IPS-15b (cell line): ENCODE data around the gene CCDC50.

ENCODE experiments used
- H3K27me3 ChIP-seq: one replicate; pipeline ENCODE4 v1.6.1; 2013; ENCODE audit warnings: low read length; ENCODE audit not compliant: control insufficient read depth, insufficient read depth
- H3K36me3 ChIP-seq: one replicate; pipeline ENCODE4 v1.6.1; 2013; ENCODE audit warnings: low read length; ENCODE audit not compliant: control insufficient read depth, insufficient read depth
- H3K4me1 ChIP-seq: one replicate; pipeline ENCODE4 v1.6.1; 2013; ENCODE audit warnings: mild to moderate bottlenecking, low read length; ENCODE audit not compliant: control insufficient read depth, insufficient read depth
- H3K4me3 ChIP-seq: one replicate; pipeline ENCODE4 v1.5.1; 2013; ENCODE audit warnings: low read depth, low read length
- H3K9ac ChIP-seq: one replicate; pipeline ENCODE4 v1.6.1; 2013; ENCODE audit warnings: low read depth, mild to moderate bottlenecking, low read length
- H3K9me3 ChIP-seq: one replicate; pipeline ENCODE4 v1.6.1; 2013; ENCODE audit warnings: mild to moderate bottlenecking, low read length; ENCODE audit not compliant: control insufficient read depth, insufficient read depth

CCDC50 gene

DNA sequence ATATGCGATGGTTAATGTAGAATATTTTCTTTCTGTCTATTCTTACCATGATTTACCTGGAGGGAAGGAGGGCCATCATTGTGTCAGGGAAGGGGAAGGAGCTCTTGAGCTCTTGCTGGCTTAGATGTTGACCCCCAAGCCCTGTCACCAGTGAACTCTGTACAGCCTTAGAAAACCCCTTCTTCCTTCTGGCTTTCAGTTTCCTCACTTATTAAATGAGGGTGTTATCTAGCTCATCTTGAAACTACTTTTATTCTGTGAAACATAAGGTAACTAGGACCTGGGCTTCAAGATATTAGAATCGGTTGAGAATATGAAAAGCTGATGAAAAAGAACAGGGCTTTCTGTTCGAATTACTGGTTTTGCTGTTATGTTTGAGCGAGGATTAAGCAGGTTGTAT lies 26.2 kb downstream of the CCDC50 start:
- H3K4me3 ChIP-seq = no peak overlapping the region
- H3K9me3 ChIP-seq = no peaks in the 10 kb centered on the region
- peaks cover 39% of the 10 kb centered on the region for H3K4me1 ChIP-seq
- no peak overlapping the region for H3K9ac ChIP-seq
- H3K27me3 ChIP-seq = no peaks in the 10 kb centered on the region
- H3K36me3 ChIP-seq = no peaks in the 10 kb centered on the region

DNA sequence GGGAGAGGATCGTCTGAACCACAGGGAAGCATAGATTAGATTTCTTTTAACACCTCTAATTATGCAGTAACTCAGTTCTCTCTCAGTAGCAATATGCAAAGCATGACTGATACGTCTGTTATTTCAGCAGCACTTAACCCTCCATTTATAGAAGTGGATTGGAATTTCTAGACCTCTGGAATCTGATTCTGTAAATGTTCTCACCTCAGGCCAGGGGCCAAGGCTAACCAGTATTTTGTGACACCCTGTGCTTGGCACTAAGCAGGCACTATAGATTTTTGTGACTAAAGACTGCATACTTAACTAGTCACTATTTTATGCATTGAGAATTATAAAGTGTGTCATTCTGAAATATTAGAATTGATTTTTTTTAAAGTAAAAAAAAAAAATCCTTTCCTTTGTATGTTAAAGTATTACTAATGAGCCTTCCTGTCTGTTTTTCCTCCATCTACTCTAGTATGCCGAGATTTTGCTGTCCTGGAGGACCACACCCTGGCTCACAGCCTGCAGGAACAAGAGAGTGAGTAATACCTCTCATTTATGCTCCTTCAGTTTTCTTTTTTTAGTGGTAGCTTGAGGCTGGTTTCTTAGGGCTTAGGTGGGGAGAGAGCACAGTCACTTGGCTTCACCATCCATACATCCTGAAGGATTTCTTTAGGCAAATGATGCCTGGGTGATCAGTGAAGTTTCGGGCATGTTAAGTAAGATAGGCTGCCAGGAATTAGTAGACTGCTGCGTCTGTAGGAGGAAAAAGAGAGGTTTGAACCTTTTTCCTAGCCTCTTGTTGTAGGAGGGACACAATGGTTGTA lies 27.6 kb downstream of the CCDC50 start:
- Histone ChIP-seq H3K9ac (no peak overlapping the region), H3K27me3 (no peaks in the 10 kb centered on the region), H3K36me3 (no peaks in the 10 kb centered on the region), H3K9me3 (no peaks in the 10 kb centered on the region), H3K4me1 (peaks cover 32% of the 10 kb centered on the region), H3K4me3 (no peak overlapping the region)

DNA sequence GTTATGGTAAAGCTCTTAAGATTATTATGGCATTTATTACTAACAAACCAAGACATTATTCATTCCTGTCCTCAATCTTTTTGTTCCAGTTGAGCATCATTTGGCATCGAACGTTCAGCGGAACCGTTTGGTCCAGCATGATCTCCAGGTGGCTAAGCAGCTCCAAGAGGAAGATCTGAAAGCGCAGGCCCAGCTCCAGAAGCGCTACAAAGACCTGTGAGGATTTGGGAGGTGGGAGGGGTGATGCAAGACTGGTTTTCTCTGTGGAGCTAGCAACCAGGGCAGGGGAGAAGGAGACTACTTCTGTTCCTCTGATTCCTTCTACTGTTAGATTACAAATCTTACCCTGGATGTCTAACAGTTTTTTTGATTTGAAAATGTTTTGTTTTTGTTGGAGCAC lies 28.7 kb downstream of the CCDC50 start:
- Histone ChIP-seq H3K4me1 (peaks cover 31% of the 10 kb centered on the region), H3K9me3 (no peaks in the 10 kb centered on the region), H3K4me3 (no peak overlapping the region), H3K9ac (no peak overlapping the region), H3K36me3 (no peaks in the 10 kb centered on the region), H3K27me3 (no peaks in the 10 kb centered on the region)

DNA sequence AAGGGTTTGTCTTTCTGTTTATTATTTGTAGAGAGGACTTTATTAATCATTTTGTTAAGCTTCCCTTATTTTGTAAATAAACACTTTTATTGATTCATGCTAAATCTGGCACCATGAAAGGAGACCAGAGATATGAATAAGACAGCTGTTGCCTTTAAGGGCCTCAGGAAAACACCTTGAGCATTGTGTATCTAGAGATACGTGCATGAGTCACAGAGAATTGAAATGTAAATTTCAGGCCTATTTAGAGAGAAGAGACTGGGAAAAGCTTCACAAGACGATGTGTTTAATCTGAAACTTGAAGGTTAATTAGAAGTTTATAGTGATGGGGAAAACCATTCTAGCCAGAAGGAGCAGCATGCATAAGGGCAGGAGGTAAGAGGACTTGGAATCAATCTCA lies 29.7 kb downstream of the CCDC50 start:
- no peaks in the 10 kb centered on the region for H3K36me3 ChIP-seq
- H3K27me3 ChIP-seq = no peaks in the 10 kb centered on the region
- no peaks in the 10 kb centered on the region for H3K9me3 ChIP-seq
- no peak overlapping the region for H3K9ac ChIP-seq
- peaks cover 26% of the 10 kb centered on the region for H3K4me1 ChIP-seq
- H3K4me3 ChIP-seq = no peak overlapping the region

DNA sequence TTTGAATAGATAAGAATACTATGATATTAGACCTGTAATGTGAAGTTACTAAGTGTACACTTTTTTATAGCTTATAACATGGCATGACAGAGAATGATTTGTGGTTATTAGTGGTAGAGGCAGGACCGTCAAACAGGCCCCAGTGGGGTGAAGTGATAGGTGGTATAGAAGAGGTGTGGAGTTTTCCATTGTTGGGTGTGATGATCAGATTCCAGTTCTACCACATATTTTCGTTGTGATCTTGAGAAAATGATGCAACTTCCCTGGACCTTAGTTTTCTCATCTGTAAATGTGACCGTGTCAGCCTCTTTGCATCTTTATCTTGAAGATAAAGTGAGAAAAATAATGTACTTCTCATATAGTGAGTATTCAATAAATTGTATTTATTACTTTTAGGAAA lies 31.4 kb downstream of the CCDC50 start:
- Histone ChIP-seq H3K36me3 (no peaks in the 10 kb centered on the region), H3K4me1 (peaks cover 32% of the 10 kb centered on the region), H3K9me3 (no peaks in the 10 kb centered on the region)

DNA sequence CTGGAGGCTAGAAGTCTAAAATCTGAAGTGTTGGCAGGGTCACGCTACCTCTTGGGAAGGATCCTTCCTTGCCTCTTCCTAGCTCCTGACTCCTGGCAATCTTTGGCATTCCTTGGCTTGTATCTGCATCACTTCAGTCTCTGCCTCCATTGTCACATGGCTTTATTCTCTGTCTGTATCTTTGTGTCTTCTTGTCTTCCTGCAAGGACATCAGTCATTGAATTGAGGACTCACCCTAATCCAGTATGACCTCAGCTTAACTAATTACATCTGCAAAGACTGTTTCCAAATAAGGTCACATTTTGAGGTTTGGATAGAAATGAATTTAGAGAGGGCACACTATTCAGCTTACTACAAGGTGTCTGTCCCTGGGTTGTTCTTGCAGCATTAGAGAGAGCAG lies 32.3 kb downstream of the CCDC50 start:
- Histone ChIP-seq H3K36me3 (no peaks in the 10 kb centered on the region), H3K4me3 (no peak overlapping the region), H3K27me3 (no peaks in the 10 kb centered on the region), H3K9me3 (no peaks in the 10 kb centered on the region), H3K9ac (no peak overlapping the region), H3K4me1 (peaks cover 30% of the 10 kb centered on the region)

More for the DNA sequence above, 31.4 kb downstream of the CCDC50 start:
- Histone ChIP-seq H3K9ac (no peak overlapping the region), H3K27me3 (no peaks in the 10 kb centered on the region), H3K4me3 (no peak overlapping the region)

DNA sequence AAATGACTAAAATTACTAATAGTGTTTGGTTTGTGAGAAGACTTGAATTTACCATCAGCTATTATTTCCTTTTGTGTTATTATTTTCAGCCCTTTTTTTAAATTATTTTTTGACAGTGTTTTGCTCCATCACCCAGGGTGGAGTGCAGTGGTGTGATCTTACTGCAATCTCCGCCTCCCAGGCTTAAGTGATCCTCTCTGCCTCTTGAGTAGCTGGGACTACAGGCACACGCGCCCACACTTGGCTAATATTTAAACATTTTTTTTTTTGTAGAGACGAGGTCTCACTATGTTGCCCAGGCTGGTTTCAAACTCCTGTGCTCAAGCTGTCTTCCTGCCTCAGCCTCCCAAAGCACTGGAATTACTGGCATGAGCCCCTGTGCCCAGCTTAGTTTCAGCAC lies 32.8 kb downstream of the CCDC50 start:
- H3K9me3 ChIP-seq = no peaks in the 10 kb centered on the region
- no peak overlapping the region for H3K9ac ChIP-seq
- peaks cover 24% of the 10 kb centered on the region for H3K4me1 ChIP-seq
- H3K27me3 ChIP-seq = no peaks in the 10 kb centered on the region
- no peak overlapping the region for H3K4me3 ChIP-seq
- H3K36me3 ChIP-seq = no peaks in the 10 kb centered on the region

DNA sequence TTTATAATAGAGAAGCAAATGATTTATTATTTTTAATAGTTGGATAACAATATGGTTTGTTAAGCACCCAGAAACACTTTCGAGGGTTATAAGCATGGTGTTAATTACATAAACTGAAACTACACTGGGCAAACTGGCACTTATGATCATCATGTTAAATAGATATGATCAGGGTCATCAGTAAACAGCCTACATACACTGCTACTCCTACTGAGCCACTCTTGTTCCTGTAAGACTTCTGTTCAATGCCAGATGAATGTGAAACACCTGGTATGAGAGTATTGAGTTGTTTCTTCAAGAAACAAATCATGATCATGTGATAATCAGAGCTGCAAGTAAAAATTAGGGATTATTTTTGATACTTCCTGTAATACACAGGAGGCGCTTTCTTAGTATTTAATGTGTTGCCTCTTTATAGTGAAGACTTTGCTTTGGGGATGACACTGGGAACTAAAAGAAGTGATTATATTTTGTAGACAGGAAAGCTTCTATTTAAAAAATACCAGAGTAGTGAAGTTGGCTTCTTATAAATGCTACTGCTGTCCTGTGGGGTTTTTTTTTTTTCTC lies 33.4 kb downstream of the CCDC50 start:
- H3K36me3 ChIP-seq = no peaks in the 10 kb centered on the region
- H3K9me3 ChIP-seq = no peaks in the 10 kb centered on the region
- H3K9ac ChIP-seq = no peak overlapping the region
- peaks cover 24% of the 10 kb centered on the region for H3K4me1 ChIP-seq
- no peaks in the 10 kb centered on the region for H3K27me3 ChIP-seq
- no peak overlapping the region for H3K4me3 ChIP-seq

DNA sequence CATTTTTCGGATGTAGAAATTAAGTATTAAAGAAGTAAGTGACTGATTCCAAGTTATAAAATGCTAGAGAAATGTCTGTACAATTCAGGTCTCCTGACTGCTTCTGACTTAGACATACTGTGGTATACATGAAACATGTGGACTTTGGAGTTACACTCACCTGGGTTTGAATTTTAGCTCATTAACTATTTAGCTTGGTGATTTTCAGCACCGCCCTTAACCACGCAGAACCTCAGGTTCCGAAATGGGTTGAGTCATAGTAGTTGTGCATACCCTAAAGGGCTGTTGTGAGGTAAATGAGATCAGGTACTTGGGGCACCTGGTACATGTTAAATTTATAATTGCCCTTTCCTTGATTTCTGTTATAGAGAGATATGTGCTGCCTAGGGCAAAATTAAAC lies 34.0 kb downstream of the CCDC50 start:
- H3K36me3 ChIP-seq = no peaks in the 10 kb centered on the region
- no peak overlapping the region for H3K4me3 ChIP-seq
- H3K9ac ChIP-seq = no peak overlapping the region
- peaks cover 21% of the 10 kb centered on the region for H3K4me1 ChIP-seq
- H3K9me3 ChIP-seq = no peaks in the 10 kb centered on the region
- no peaks in the 10 kb centered on the region for H3K27me3 ChIP-seq

DNA sequence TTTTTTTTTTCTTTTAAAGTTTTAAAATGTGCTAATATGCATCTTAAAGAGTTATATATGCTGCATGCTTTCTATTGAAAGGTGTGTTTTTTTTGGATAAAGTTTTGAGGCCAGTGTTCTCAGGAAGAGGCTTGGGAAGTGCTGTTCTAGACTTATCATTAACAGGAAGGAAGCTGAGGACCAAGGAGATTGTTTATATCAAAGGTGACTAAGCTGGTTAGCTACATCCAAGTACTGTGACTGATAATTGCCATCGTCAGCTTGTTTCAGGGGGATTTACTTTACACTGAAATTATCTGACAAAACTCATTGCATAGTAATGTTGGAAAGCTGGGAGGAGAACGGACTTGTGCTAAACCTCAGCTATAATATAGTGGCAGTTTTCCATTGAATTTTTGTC lies 37.5 kb downstream of the CCDC50 start:
- H3K27me3 ChIP-seq = no peaks in the 10 kb centered on the region
- H3K9ac ChIP-seq = no peak overlapping the region
- H3K4me1 ChIP-seq = peaks cover 21% of the 10 kb centered on the region
- H3K36me3 ChIP-seq = no peaks in the 10 kb centered on the region
- H3K9me3 ChIP-seq = no peaks in the 10 kb centered on the region
- H3K4me3 ChIP-seq = no peak overlapping the region

DNA sequence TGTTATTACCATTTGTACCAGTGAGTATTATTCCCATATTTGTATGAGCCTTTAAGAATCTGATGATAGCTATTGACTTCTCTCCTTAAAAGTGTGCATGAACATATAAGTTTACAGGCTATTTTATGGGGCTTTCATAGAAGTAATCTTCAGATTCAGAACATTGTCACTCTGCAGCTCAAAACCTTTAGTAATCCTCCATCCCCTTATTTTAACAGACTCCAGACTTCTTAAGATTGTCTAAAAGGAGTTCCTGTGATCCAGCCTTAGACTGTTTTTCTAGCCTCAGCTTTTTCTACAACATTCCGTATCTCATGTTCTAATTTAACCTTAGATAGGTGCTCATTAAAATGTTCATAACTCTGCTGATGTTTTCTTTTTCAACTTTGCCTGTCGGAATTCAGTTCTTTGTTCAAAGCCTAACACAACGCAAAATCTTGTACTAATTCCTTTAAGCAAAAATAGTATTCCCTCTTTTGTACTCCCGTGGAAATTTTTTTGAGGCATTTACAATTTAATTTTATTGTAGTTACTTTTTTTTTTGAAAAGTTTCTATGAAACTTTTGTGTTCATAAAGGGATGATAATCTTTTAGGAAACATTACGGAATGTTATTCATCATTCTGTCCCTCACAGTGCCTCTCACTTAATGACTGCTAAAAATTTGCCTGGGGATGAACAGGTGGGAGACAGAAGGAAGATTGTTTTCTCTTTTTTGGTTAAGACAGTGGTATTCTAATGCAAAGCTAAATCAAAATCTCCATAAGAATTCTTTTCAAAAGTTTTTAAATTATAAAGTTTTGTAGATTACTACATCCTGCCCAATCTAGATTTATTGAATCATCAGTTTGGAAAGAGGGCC lies 39.8 kb downstream of the CCDC50 start:
- Histone ChIP-seq H3K27me3 (no peaks in the 10 kb centered on the region), H3K4me3 (no peak overlapping the region), H3K9me3 (no peaks in the 10 kb centered on the region), H3K36me3 (no peaks in the 10 kb centered on the region), H3K4me1 (peaks cover 21% of the 10 kb centered on the region), H3K9ac (no peak overlapping the region)
